Left lung (tissue), 10 donors: ENCODE measurements around the gene ZNF282. TPM values are rescaled to one million over a fixed set of nuclear protein-coding genes. Genes with fewer than 3 reads are reported as not detected.

Source experiments
- ATAC-seq: fragments of 200-7000 bp; cut with Tn5 transposase; one replicate; pipeline ENCODE4 v1.9.1; 2020; ENCODE audit warnings: moderate library complexity
- DNase-seq, 4 donors: peaks; one replicate each; pipeline ENCODE4 v3.0.0-alpha.2; 2013 to 2020
- H3K27ac ChIP-seq, 2 donors: fragments of 200-600 bp; sonication (generic) in 1 of 2; one replicate each; pipeline versions ENCODE4 v1.5.0 to v1.8.0; 2020 to 2021
- H3K27me3 ChIP-seq, 2 donors: fragments of 200-600 bp; sonication (generic) in 1 of 2; one replicate each; pipeline versions ENCODE4 v1.5.0 to v1.8.0; 2020 to 2021
- H3K36me3 ChIP-seq, 2 donors: fragments of 200-600 bp; sonication (generic) in 1 of 2; one replicate each; pipeline versions ENCODE4 v1.5.0 to v1.8.0; 2020 to 2021
- H3K4me1 ChIP-seq, 2 donors: fragments of 200-600 bp; one replicate each; pipeline ENCODE4 v1.8.0; 2021
- H3K4me3 ChIP-seq, 2 donors: fragments of 200-600 bp; sonication (generic) in 1 of 2; one replicate each; pipeline versions ENCODE4 v1.5.0 to v1.8.0; 2020 to 2021; ENCODE audit warnings: mild to moderate bottlenecking in 1 of 2
- H3K9me3 ChIP-seq, 2 donors: fragments of 200-600 bp; sonication (generic) in 1 of 2; one replicate each; pipeline versions ENCODE4 v1.5.0 to v1.8.0; 2020 to 2021
- intact Hi-C, 2 donors: fragments of 100-400 bp; cut with DNase I; formaldehyde crosslinking; loops; one replicate each; pipeline versions ENCODE4 v1.11.2 to v1.14.2; 2022
- polyA plus RNA-seq, 6 donors: library from polyadenylated mRNA; unstranded; fragments of 120-200 nt; gene quantifications; one replicate each; pipeline ENCODE4 v1.2.1, GENCODE V29; 2013; ENCODE audit not compliant: insufficient read length in 6 of 6
- total RNA-seq, 2 donors: library from RNA; stranded (reverse); fragmentation: NEBNext Ultra II Directional; extraction: Animal tissue kit (Norgen Biotek cat#: 25700); gene quantifications; one replicate each; pipeline ENCODE4 v1.2.1, GENCODE V29; 2021
- TF ChIP-seq, protein P1 (sequence below), 2 donors: fragments of 200-600 bp; sonication (generic) in 1 of 2; IDR thresholded peaks; one replicate each; pipeline versions ENCODE4 v1.5.0 to v1.8.0; 2021; ENCODE audit warnings: antibody characterized with exemption in 2 of 2
- donor health status: DM: no; HTN: yes; CAD: no.
- donor health status: DM: no; HTN: no; CAD: no.

Gene ZNF282
- total and polyA plus RNA-seq, 8 donors: 20.1 to 26.0 (median 24.0) TPM

DNA sequence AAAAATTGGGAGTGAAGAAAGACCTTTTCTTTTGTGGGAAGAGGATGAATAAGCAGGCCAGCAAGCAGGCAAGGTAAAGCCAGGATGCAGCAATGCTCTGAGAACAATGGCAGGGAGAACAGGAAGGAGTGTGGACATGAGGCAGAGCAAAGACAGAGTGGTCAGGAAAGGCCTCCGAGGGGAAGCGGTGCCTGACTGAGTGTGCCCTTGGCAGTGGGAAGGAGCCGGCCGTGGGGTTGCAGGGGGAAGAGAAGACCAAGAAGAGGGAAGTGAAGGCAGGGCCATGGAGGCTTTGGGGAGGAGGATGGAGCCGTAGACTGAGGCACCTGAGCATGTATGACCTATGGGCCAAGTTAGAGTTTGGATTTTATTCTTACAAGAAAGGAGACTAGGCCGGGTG is 22.2 kb downstream of the ZNF282 start:
- DNase-seq (no peak), ATAC-seq (no peak)
- peaks cover 0 to 100% of the 10 kb centered on the region in 2 donors for H3K36me3 ChIP-seq
- H3K27ac ChIP-seq: no peak overlapping the region
- no peaks in the 10 kb centered on the region for H3K4me1 ChIP-seq
- H3K27me3 ChIP-seq: no peaks in the 10 kb centered on the region
- intact Hi-C loops: no loop called here
- no peaks in the 10 kb centered on the region for H3K9me3 ChIP-seq
- H3K4me3 ChIP-seq: no peak overlapping the region
- TF ChIP-seq, protein P1, sequence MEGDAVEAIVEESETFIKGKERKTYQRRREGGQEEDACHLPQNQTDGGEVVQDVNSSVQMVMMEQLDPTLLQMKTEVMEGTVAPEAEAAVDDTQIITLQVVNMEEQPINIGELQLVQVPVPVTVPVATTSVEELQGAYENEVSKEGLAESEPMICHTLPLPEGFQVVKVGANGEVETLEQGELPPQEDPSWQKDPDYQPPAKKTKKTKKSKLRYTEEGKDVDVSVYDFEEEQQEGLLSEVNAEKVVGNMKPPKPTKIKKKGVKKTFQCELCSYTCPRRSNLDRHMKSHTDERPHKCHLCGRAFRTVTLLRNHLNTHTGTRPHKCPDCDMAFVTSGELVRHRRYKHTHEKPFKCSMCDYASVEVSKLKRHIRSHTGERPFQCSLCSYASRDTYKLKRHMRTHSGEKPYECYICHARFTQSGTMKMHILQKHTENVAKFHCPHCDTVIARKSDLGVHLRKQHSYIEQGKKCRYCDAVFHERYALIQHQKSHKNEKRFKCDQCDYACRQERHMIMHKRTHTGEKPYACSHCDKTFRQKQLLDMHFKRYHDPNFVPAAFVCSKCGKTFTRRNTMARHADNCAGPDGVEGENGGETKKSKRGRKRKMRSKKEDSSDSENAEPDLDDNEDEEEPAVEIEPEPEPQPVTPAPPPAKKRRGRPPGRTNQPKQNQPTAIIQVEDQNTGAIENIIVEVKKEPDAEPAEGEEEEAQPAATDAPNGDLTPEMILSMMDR (IDR thresholded peaks at IDR 0.05): no peak

DNA sequence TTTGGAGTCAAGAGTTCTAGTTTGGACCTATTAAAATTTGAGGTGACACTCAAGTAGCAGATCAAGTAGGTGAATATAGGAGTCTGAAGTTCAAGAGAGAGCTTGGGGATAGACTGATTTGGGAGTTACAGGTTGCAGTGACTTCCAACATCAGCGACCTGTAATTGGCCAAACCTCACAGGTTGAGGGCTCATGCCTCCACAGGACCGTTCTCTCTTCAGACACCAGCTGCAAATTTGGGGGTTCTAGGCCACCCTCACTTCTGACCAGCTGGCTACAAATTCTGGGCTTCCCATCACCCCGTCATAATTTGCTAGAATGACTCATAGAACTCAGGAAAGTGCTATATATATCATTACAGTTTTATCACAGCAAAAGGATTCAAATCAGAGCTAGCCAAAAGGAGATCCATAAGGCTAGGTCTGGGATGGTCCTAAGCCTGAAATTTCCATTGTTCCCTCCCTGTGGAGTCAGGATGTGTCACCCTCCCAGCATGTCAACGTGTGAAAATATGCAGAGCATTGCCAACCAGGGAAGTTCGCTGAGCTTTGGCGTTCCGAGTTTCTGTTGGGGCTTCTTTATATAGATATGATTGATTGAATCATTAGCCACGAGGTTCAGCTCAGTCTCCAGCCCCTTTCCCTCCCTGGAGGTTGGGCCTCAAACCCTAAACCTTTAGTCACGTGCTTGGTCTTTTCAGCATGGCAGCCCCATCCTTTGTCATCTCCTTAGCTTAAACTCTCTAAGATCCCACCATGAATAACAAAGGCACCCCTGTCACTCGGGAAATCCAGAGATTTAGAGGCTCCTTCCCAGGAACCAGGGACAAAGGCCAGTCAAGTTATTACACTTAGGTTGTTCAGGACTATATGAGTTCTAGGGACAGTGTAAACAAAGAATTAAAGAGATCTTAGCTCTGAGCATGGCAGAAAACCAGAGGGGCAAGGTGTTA is 23.4 kb downstream of the ZNF282 start:
- TF ChIP-seq, protein P1 (IDR thresholded peaks at IDR 0.05): no peak
- no peaks in the 10 kb centered on the region for H3K4me1 ChIP-seq
- H3K36me3 ChIP-seq: peaks cover 0 to 100% of the 10 kb centered on the region in 2 donors
- H3K27ac ChIP-seq: no peak overlapping the region
- H3K9me3 ChIP-seq: no peaks in the 10 kb centered on the region
- ATAC-seq (no peak), DNase-seq (no peak)
- H3K27me3 ChIP-seq: no peaks in the 10 kb centered on the region
- H3K4me3 ChIP-seq: no peak overlapping the region
- intact Hi-C loops: no loop called here

DNA sequence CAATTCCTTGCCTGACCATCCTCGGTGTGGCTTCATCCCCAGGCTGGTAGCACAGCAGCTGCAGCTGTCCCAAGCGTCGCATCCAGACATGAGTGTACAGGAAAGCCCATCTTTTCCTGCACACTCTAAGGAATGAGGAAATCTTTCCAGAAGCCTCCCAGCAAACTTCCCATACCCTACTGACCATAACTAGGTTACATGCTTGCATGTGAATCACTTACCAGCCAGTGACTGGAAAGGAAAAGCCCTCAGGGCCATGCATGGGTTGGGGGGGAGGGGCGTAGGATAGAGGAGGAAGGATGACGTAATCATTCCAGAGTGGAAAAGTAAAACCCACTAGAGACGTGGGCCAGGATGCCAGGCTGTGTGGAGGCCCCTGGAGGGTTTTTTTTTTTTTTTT is 25.2 kb downstream of the ZNF282 start:
- Histone ChIP-seq H3K36me3 (peaks cover 0 to 98% of the 10 kb centered on the region in 2 donors), H3K27me3 (no peaks in the 10 kb centered on the region), H3K27ac (no peak overlapping the region), H3K4me1 (no peaks in the 10 kb centered on the region), H3K4me3 (no peak overlapping the region), H3K9me3 (no peaks in the 10 kb centered on the region)
- TF ChIP-seq, protein P1 (IDR thresholded peaks at IDR 0.05): no peak
- DNase-seq (no peak), ATAC-seq (no peak)
- intact Hi-C loops: no loop called here

DNA sequence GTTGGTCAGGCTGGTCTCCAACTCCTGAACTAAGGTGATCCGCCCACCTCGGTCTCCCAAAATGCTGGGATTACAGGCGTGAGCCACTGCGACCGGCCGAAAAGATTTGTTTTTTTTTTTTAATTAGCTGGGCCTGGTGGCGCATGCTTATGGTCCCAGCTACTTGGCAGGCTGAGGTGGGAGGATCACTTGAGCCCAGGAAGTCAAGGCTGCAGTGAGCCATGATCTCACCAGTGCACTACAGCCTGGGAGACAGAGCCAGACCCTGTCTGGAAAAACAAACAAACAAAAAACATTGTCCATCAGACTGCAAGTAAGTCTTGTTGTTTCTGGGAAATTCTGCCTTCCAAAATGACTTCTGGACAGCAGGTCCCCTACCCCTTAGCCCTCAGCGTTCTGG is 27.8 kb downstream of the ZNF282 start:
- intact Hi-C loops: no loop called here
- ATAC-seq: no peak
- H3K4me3 ChIP-seq: no peak overlapping the region
- no peaks in the 10 kb centered on the region for H3K27me3 ChIP-seq
- no peak for DNase-seq
- H3K36me3 ChIP-seq: peaks cover 0 to 80% of the 10 kb centered on the region in 2 donors
- no peaks in the 10 kb centered on the region for H3K4me1 ChIP-seq
- H3K27ac ChIP-seq: no peak overlapping the region
- TF ChIP-seq, protein P1 (IDR thresholded peaks at IDR 0.05): no peak
- no peaks in the 10 kb centered on the region for H3K9me3 ChIP-seq

DNA sequence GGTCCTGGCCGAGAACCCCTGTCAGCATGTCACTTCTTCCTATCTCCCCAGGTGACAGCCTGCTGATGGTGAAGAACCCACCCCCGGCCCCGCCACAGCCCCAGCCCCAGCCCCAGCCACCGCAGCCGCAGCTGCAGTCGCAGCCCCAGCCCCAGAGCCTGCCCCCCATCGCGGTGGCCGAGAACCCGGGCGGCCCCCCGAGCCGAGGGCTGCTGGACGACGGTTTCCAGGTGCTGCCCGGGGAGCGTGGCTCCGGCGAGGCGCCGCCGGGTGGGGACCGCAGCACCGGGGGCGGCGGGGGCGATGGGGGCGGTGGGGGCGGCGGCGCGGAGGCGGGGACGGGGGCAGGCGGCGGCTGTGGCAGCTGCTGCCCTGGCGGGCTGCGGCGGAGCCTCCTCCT is 28.4 kb downstream of the ZNF282 start:
- no peak for ATAC-seq
- H3K27me3 ChIP-seq: no peaks in the 10 kb centered on the region
- H3K27ac ChIP-seq: no peak overlapping the region
- no peak for DNase-seq
- H3K9me3 ChIP-seq: no peaks in the 10 kb centered on the region
- TF ChIP-seq, protein P1 (IDR thresholded peaks at IDR 0.05): no peak
- no peaks in the 10 kb centered on the region for H3K4me1 ChIP-seq
- intact Hi-C loops: no loop called here
- H3K4me3 ChIP-seq: no peak overlapping the region
- peaks cover 0 to 74% of the 10 kb centered on the region in 2 donors for H3K36me3 ChIP-seq
